HG03354 (cell line): ENCODE measurements around the gene KRT6B.
"Not testable (repeated sequence)": the region's sequence is repeated elsewhere in the genome, so short reads cannot be mapped to it uniquely, and the experiment has no call there.

ENCODE experiments used
- ATAC-seq: cut with Tn5 transposase; IDR thresholded peaks from one replicate; pipeline ENCODE4 v1.9.1; 2021; ENCODE audit warnings: mild to moderate bottlenecking; ENCODE audit not compliant: unreplicated experiment, poor library complexity, severe bottlenecking

Gene KRT6B

GRCh38 chr12:52474212-52474611 is 22.3 kb upstream of the KRT6B start:
- ATAC-seq: no peak

GRCh38 chr12:52473768-52474167 is 21.8 kb upstream of the KRT6B start, which contains the start of gene KRT6C:
TSS of gene KRT6C (minus strand) at chr12:52473805. CDS start at chr12:52473737, 68 bp downstream.
- no peak for ATAC-seq

GRCh38 chr12:52469853-52470252 is 17.9 kb upstream of the KRT6B start:
- ATAC-seq: no peak

GRCh38 chr12:52464897-52465296 is 13.0 kb upstream of the KRT6B start:
- ATAC-seq: no peak

- ATAC-seq: no peak
Measured at GRCh38 chr12:52461693-52462092, 9.7 kb upstream of the KRT6B start.

- no peak for ATAC-seq
Measured at GRCh38 chr12:52458861-52459260, 6.9 kb upstream of the KRT6B start.

GRCh38 chr12:52455821-52456220 is 3.9 kb upstream of the KRT6B start:
- ATAC-seq: no peak

- ATAC-seq: no peak
Measured at GRCh38 chr12:52454411-52455201, 2.7 kb upstream of the KRT6B start.

GRCh38 chr12:52448228-52448627 is 3.7 kb downstream of the KRT6B start:
- ATAC-seq: no peak

- ATAC-seq: not testable (repeated sequence)
Measured at GRCh38 chr12:52447196-52447595, 4.8 kb downstream of the KRT6B start.

- ATAC-seq: no peak
Measured at GRCh38 chr12:52446367-52447045, 5.4 kb downstream of the KRT6B start.

- ATAC-seq: no peak
Measured at GRCh38 chr12:52445876-52446275, 6.1 kb downstream of the KRT6B start.

- no peak for ATAC-seq
Measured at GRCh38 chr12:52444647-52445595, 7.0 kb downstream of the KRT6B start.

- no peak for ATAC-seq
Measured at GRCh38 chr12:52443966-52444365, 8.0 kb downstream of the KRT6B start.

GRCh38 chr12:52442600-52443061 is 9.3 kb downstream of the KRT6B start:
- no peak for ATAC-seq

- no peak for ATAC-seq
Measured at GRCh38 chr12:52441320-52441911, 10.5 kb downstream of the KRT6B start.

- no peak for ATAC-seq
Measured at GRCh38 chr12:52440821-52441319, 11.1 kb downstream of the KRT6B start.

GRCh38 chr12:52439845-52440244 is 12.1 kb downstream of the KRT6B start:
- no peak for ATAC-seq

GRCh38 chr12:52439420-52439819 is 12.5 kb downstream of the KRT6B start:
- ATAC-seq: no peak
